Stimulated activated CD4-positive, alpha-beta T cell treated with anti-CD3 and anti-CD28 coated beads, Interleukin-1b, Interleukin-23, amount 100 ng/mL, for 48 hours (primary cell): Measurements from ENCODE around the gene MSI2.
"Not testable (repeated sequence)": the region's sequence is repeated elsewhere in the genome, so short reads cannot be mapped to it uniquely, and the experiment has no call there.

Experiments used
- DNase-seq: peaks from one replicate; pipeline ENCODE4 v3.0.0-alpha.2; 2020

MSI2 gene

DNA sequence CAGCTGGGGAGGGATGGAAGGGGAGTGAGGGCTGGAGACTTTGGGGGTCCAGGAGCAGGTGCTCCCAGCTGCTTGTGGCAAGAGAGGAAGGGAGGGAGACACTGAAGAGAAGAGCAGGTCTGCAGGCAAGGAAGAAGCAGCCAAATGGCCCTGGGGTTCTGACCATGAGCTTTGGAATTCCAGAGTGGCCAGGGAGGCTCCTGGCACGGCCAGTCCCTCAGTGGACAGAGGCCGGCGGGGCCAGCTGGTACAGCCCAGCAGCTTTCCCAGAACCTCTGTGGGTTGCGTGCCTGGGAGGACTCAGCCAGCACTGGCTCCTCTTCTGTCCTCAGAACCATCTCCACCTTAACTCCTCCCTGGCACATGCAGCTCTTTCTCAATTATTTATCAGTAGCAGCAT is 233.0 kb downstream of the MSI2 start:
- DNase-seq, result no peak

DNA sequence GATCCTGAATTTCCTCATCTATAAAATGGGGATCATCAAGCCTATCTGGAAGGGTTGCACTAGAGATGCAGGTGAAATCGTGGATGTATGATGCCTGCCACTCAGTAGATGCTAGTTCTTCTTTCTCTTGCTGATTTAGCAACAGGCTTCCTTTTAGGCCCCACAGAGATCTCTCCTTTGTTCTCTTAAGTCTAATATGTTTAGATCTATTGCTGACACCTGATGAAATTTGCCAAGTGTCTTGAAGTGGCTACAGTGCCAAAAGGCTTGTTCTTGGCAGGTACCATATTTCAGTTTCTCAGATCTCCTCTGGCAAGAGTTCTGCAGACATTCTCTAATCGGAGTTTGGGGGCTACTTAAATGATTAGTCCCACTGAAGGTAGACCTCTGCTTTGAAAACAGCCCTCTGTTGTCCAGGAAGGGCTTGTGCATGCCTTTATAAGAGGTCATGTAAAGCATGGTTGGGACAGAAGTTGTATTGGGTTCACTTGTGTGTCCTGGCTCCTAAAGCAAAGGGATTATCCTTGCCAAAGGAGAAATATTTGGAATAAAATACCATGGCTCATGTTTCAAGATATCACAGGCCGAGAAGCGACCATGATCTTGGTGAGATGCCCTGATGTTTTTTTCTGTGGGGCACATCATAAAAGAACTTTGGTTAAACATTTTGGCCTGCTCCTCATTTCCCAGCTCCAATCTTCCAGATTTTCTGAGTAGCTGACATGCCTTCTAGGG is 234.0 kb downstream of the MSI2 start:
- DNase-seq, result no peak

DNA sequence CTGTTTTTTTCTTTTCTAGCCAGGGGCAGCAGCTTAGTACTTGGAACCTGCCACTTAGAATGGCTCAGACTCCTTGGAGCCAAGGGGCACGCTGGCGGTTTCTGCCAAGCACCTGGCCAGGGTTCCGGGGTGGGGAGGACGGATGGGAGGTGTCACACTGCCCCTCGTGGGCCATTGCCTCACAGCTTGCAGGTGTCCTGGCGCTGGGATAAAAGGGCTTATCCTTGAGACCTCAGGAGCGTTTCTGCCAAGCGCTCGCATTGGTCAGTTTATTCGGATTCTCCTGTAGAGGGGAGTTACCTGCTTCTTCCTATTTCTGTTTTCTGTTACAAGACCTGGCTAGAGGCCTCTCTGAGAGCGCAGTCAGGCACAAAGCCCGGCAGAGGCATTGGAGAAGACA is 234.6 kb downstream of the MSI2 start:
- DNase-seq, result no peak

DNA sequence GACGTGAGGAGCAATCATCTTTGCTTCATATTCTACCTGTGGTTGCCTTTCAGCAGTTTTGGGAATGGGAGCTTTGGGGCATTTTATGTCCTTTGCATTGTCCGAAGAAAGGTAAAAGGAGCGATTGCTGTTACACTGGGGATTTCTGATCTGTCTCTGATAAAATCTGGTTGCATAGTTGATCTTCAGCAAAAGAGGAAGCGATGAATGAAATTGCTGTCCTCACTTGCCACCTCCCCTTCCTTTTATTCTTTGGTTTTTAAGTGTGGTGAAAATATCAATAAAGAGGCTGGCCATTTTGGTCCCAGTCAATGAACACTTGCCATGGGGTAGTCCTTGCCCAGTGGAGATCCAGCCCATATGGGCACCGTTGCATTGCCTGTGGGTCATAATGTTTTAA is 236.8 kb downstream of the MSI2 start:
- no peak for DNase-seq

DNA sequence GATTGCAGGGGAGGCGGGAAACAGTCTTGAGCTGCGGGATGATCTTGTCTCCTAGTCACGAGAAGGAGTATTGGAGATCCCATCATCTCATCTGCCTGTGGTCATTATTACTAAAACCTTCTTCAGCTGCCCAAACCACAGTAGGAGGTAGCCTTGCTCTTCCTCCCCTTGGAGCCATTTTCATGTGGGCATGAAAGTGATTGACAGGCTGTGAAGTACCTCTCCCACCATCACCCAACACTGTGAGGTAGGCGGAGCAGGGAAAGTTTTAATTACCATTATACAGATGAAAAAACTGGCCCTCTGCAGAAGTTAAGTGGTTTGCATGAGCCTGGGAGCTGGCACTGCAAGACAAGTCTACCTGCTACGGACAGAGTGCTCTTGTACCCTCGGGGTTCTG is 237.3 kb downstream of the MSI2 start:
- DNase-seq, result no peak

DNA sequence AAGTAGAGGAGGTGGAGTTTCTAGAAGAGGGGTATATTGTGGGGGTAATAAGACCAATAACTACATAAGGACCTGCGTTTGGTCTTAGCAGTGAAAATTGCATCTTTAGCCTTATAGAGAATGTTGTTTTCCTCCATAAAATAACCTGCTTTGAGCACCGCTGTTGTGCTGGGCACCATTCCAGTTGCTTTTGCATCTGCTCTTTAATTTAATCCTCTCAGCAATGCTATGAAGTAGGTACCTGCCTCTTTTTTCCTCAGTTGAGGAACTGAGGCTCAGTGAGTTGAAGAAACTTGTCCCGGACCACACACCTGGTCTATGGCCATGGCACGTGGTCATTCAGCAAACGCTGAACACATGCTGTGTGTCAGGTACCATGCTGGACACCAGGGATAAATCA is 238.1 kb downstream of the MSI2 start:
- no peak for DNase-seq

DNA sequence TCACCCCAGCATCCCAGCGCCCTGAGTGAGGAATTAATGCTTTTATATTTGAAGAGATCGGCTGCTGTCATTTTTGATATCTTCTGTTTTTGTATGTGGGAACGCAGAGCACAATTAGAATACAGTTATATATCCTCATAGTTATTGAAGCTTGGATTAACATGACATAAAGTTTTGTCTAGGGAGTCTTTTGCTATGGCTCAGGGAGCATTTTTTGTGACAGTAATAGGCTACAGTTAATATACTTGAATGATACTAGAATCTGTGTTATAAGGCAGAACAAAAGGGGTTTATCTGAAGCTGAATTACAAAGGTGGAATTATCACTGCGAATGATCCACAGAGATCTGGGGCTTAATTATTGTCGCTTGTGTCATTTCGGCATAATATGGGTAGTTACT is 239.4 kb downstream of the MSI2 start:
- no peak for DNase-seq

DNA sequence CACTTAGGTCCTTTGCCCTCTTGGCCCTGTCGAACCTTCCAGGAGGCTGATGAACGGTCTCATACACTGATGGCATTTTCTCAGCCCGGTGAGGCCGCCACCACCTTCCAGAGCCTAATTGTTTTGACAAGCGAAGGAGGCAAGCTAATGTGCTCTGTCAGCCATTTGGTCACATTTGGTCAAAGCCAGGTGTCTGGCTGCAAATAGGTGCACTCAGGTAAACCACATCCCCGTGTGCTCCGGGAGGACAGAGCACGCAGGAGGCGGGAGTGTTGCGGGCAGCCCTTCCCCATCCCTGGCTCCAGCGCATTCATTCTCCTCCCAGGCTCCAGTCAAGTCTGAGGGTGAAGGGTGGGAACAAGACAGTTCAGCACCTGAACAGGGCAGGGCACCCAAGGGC is 240.1 kb downstream of the MSI2 start:
- DNase-seq, result no peak

DNA sequence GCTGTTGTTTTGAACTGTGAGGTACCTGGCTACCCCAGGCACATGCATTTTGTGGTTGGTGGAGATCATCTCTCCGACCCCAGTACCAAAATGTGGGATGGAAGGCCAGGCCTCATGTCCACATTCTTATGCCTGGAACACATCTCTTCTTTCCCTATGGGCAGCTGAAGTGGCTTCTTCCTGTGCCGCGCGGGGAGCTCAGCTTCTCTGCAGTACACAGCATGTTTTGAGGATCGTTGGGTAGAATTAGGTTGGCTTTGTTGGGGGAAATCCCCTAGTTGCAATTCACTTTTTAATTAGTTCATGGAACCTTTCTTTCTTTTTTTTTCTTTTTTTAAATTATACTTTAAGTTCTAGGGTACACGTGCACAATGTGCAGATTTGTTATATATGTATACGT is 242.1 kb downstream of the MSI2 start:
- no peak for DNase-seq

DNA sequence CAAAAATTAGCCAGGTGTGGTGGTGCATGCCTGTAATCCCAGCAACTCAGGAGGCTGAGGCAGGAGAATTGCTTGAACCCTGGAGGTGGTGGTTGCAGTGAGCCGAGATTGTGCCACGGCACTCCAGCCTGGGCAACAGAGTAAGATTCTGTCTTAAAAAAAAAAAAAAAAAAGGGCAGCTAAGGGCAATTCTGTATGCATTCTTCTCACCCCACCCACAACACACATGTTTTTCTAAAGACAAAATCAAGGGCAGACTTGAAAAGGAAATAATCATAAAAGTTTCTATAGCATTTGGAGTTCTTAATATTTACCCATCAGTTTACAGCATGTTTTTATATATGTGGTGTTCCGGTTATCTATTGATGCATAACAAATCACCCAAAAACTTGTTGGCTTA is 242.9 kb downstream of the MSI2 start:
- not testable (repeated sequence) for DNase-seq

DNA sequence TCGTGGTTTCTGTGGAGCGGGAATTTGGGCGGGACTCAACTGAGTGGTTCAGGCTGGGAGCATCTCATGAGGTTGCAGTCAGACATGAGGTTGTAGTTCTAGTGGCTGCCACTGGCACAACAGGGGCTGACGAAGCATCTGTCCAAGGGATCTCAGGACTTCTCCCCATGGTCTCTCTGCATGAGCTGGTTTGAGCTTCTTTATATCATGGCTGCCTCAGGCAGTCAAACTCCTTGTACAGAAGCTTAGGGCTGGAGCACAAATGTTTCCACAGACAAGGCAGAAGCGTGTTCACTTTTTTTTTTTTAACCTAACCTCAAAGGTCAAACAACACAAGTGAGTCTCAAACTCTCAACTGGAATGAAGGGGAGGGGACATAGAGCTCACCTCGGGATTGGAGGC is 243.3 kb downstream of the MSI2 start:
- DNase-seq, result no peak

DNA sequence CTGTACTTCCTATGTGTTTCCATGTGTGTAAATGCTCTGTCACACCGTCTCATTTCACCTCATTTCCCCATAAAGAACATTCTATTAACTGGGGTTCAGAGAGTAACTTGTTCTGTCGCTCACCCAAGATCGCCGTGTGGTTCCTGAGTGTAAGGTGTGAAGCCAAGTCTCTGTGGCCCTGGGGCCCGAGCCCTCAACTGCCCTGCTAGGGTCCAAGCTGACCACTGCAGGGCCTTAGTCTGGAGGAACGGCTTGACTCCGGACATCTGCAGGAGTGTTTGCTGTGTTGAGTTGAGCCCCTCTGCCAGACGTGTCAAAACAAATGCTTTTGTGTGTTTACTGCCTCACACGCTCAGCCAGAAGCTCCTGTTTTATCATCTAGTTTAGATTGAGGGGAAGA is 244.7 kb downstream of the MSI2 start:
- DNase-seq, result no peak

DNA sequence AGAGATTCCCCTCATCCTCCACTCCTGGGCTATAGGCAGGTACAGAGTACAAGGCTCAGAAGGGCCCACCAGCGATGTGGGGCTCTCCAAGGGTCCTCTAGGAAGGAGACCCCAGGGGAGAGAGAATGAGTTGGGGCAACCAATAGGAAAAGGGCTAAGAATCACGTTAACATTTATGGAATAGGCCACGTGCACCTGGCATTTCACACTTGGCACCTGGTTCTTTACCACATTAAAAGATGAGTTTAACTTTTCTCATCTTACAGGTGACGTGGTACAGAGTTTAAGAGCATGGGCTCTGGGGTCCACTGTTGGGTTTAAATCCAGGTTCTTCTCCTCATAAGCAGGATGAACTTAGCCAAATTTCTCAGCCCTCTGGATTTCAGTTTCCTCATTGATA is 245.7 kb downstream of the MSI2 start:
- DNase-seq, result no peak

DNA sequence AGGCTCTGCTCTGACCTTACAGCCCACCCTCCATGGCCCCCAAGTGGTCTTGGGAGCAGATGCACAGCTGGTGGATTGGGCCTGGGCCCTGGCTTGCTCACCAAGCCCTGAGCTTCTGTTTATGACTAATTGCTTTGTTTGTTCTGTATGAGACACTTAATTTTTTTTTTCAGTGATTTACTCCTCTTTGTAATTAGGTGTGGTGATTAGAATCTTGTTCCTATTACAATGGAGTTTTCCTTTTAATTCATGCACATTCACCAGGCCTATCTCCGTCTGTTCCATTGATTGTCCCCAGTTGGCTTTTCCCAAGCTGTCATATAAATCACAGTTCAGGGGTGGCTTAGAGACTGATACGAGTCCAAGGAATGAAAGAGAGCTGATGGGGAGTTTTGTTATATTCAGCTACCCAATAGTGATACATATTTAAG is 246.5 kb downstream of the MSI2 start:
- no peak for DNase-seq

DNA sequence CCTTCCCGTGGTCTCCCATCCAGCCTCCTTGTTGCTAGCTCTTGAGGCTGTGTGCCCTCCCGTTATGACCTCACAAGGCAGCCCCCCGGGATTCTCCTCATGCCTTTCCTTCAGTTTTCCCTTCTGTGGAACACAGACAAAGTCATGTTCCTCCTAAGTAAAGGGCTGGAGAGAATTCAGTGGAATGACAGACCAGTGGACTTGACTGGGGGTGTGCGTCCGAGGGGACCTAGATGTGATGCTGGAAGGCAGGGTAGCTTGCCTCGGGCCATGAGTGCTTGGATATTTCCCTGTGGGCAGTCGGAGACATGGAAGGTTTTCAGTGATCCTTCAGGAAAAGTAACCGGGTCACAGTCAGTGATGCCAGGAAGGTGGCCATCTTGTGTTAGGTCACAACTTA is 247.9 kb downstream of the MSI2 start:
- DNase-seq, result no peak

DNA sequence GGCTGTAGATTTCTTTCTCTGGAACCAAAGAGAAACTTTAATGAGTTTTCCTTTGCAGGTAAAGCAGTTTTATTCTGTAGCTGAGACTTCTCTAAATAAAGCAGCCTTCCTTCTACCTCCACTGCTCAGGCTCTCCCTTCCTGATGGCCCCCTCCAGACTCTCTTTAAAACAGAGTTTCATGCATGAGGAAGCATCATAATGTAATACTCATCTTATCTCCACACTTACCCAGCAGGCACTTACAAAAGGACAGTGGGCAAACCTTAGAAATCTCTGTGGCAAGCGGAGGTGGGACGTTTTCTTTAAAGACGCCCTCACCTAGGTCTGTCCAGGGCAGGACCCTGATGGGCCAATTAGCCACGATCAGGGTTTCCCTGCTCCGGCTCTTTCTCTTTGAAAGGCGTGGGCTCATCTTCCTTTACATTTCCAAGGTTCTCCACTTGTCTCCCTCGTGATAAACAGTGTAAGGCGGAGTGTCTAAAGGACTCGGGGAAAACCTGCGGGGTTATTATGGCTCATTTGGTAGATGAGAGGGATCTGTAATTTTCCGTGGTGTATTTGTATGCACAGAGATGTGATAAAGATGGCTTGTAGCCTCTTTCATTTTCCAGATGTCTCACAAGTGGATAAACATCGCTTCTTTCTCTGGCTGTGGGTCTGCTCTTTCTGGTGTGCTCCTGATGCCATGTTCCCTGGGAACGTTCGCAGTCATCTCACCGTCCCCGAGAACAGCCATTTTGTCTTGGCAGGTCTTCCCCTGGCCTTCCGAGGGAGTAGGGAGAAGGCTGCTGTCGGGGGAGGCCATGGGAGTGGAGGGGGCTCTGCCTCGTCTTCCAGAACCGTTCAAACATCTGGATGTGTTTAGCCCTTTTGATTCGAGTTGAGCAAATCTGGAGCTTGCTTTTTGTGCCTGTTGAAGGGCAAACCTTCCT is 249.8 kb downstream of the MSI2 start:
- no peak for DNase-seq

DNA sequence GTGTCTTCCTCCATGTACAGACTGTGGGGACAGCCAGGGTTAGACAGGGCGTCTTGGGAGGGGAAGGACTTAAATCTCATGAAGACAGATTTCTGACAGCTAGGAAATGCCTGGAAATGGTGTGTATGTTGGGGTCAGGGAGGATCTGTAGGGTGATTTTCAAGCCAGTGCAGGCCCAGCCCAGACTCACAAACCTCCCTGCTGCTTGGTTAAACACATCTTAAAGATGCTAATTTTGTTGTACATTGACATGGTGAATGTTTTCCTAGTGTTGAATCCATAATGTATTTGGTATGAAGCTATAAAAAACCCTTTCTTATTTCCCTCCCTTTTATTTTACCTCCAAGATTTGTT is 250.4 kb downstream of the MSI2 start:
- no peak for DNase-seq

DNA sequence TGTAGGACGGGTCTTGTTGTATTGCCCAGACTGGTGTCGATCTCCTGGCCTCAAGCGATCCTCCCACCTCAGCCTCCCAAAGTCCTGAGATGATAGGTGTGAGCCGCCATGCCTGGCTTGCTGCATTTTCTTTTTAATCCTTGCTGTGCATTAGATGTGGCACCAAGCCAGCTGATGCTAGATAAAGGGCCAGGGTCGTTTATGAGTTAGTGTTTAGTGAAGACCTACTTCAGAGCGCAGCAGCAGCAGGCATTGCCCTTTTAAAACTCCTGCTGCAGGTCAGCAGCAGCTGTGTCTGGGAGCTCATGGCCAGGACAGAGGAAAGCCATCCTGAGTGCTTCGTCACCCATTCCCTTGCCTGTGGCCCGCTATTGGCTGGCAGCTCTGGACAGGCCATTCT is 251.5 kb downstream of the MSI2 start:
- no peak for DNase-seq

DNA sequence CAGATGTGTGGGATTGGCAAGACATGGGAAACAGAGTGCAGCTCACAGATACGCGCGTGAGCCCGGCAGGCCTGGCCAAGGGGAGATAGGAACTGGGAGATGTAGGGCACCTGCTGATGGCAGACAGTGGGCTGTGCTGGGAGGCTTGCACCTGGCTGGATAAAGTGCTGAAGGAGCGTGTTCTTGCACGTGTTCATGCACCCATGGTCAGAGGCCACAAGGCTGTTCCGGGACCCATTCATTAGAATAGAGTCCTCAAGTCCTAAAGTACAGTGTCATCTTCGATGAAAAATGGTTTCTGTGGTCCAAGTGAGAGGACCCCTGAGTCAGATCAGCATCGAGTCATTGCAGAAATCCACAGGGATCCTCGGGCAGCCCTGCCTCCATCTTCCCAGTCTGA is 252.3 kb downstream of the MSI2 start:
- DNase-seq, result no peak

DNA sequence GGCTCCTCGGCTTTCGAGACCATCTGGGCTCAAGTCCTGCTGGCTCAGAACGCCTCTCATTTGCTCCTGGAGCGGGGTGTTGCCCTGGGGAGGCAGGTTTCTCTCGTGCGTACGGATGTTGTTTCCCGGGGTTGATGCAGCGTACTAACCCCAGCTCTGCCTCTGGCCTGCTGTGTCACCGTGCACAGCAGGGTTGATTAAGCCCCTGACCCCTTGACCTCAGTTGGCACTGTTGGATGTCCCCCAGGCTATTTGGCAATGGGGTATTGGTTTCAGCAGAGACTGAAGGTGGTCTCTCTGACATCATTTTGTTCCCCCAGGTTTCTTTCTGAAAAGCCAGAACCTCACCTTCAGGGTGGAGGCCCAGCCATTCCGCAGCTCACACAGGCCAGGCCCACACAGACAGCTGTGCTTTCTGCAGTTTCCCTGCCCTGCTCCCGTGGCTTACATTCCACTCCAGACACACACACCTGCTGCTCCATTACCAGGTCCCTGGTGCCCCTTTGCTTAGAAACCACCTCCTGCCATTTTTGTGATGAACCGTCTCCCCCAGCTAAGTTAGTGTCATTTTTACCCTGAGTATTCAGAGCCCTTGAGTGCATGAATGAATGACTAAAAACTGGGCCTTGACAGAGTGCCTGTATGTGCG is 255.3 kb downstream of the MSI2 start:
- DNase-seq, result no peak

DNA sequence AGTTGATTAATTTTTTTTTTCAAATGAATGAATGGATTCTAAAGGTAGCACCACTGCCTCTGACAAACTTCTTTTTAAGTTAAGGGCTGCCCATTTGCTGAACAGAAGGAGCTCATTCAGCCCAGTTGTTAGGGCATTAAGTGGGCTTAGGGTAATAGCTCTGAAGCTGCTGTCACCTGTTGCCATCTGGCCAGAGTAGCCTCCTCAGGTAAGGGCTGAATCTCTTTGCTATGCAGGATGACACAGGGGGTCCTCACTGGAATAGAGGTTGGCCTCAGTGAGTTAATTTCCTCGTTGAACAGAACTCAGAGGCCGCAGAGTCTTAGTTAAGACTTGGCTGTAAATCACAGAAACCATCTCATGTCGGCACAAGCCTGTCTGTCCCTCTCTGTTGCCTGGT is 255.9 kb downstream of the MSI2 start:
- DNase-seq, result no peak

DNA sequence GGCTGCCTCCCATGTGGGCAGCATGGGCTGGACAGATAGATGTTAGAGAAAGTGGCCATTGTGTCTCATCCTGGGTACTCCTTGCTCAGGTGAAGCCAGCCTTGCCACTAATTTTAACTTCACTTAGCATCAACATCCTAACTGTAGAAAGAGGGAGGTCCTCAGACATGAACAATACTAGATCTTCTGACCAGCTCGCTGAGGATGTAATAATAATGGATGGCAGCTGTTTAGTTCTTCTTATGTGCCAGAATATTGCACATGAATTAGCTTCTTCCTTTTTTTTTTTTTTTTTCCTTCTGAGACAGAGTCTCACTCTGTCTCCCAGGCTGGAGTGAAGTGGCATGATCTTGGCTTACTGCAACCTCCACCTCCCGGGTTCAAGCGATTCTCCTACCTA is 256.4 kb downstream of the MSI2 start:
- DNase-seq, result no peak

DNA sequence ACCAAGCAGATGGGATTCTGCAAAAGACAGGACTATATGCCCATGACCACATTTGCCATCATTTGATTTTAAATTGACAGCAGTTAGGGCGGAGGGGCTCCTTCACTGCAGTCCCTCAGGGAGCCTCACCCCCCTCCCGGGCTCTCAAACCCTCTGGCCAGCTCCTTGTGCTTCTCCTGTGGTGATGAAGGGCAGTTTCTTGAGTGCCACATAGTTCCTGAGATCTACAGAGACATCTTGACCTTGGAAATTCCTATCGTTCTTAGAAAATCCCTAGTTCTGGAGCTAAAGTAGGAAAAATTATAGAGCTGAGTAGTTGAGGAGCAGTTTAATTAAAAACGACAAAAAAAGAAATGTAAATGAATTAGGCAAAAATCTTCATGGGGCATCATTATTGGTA is 257.2 kb downstream of the MSI2 start:
- DNase-seq, result no peak

DNA sequence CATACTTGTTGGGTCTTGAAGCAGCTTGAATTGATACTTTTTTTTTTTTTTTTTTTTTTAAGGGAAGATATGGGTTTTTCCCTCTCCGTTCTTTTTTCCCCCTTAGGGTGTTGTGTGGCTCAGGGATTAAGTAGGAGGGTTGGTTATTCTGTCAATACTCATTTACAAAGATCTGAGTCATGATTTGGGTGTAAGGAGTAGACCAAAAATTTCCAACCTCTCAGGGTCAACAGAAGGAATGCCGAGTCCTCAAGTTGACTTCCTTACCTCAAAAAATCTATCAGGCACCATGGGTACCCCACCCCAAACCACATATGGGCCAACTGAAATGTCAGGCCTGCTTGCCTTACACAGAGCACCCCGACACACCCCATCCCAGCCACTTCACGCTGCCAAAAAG is 258.3 kb downstream of the MSI2 start:
- no peak for DNase-seq
